GM21515 (cell line): ENCODE results near the gene SLC16A4.

ENCODE experiments used
- ATAC-seq: cut with Tn5 transposase; IDR thresholded peaks from one replicate; pipeline ENCODE4 v1.9.1; 2021; ENCODE audit not compliant: unreplicated experiment

SLC16A4 gene

GRCh38 chr1:110361856-110362255, 29.0 kb downstream of the SLC16A4 start:
- ATAC-seq, result no peak

GRCh38 chr1:110360431-110360830, 30.4 kb downstream of the SLC16A4 start:
- ATAC-seq, result no peak

- ATAC-seq, result no peak
Observed at GRCh38 chr1:110356379-110356778, 34.4 kb downstream of the SLC16A4 start.

- ATAC-seq, result no peak
Observed at GRCh38 chr1:110355321-110355720, 35.5 kb downstream of the SLC16A4 start.

GRCh38 chr1:110350360-110350759, 40.5 kb downstream of the SLC16A4 start:
- ATAC-seq, result no peak

GRCh38 chr1:110348771-110349170, 42.1 kb downstream of the SLC16A4 start:
- ATAC-seq, result no peak

GRCh38 chr1:110348050-110348449, 42.8 kb downstream of the SLC16A4 start:
- no peak for ATAC-seq

GRCh38 chr1:110347182-110347893, 43.5 kb downstream of the SLC16A4 start:
- no peak for ATAC-seq

GRCh38 chr1:110346690-110347089, 44.1 kb downstream of the SLC16A4 start:
- ATAC-seq, result no peak

- no peak for ATAC-seq
Observed at GRCh38 chr1:110345480-110345879, 45.3 kb downstream of the SLC16A4 start.

GRCh38 chr1:110344152-110344551, 46.7 kb downstream of the SLC16A4 start:
- no peak for ATAC-seq

GRCh38 chr1:110343249-110343648, 47.6 kb downstream of the SLC16A4 start:
- ATAC-seq, result no peak

- no peak for ATAC-seq
Observed at GRCh38 chr1:110341872-110342331, 48.9 kb downstream of the SLC16A4 start.

- no peak for ATAC-seq
Observed at GRCh38 chr1:110341146-110341871, 49.5 kb downstream of the SLC16A4 start.

GRCh38 chr1:110340207-110340468, 50.7 kb downstream of the SLC16A4 start:
- ATAC-seq, result no peak

- no peak for ATAC-seq
Observed at GRCh38 chr1:110339407-110340206, 51.2 kb downstream of the SLC16A4 start.

GRCh38 chr1:110338886-110339406, 51.9 kb downstream of the SLC16A4 start, which contains the start of gene RBM15:
Gene RBM15, plus strand, starts transcription at chr1:110339377. Its CDS starts 29 bp downstream, at chr1:110339406.
- peak; percentile 69 for ATAC-seq

- peak; percentile 71 for ATAC-seq
Observed at GRCh38 chr1:110338309-110338885, 52.4 kb downstream of the SLC16A4 start.

- no peak for ATAC-seq
Observed at GRCh38 chr1:110337704-110338308, 53.0 kb downstream of the SLC16A4 start.

- ATAC-seq, result no peak
Observed at GRCh38 chr1:110336300-110337039, 54.4 kb downstream of the SLC16A4 start.
